ENCODE measurements around the gene PIEZO2.

DNA sequence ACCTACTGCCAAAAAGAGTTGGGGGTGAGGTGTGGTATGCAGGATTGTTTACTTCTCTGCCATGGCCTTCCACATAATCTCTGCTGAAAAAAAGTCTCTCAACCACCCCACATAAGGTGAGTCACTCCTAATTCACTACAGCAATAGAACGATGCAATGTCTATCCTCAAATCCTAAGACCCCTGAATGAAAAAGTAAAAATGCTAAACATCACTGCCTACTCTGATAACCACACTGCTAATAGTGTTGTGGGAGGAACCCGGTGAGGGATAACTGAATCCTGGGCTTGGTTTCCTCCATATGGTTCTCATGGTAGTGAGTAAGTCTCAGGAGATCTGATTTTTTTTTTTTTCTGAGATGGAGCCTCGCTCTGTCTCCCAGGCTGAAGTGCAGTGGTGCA lies 252.5 kb downstream of the PIEZO2 start:
- TF ChIP-seq CTCF (IDR thresholded peaks at IDR 0.05; ENCODE audit: insufficient read depth, low read depth, low read length) (no peak), EZH2 (IDR thresholded peaks at IDR 0.05; ENCODE audit: insufficient read depth, low read length) (no peak)
